Right atrium auricular region (tissue), 2 donors: ENCODE results near the gene STOML2. TPM values are rescaled to one million over a fixed set of nuclear protein-coding genes. Genes with fewer than 3 reads are reported as not detected.

Experiments used
- DNase-seq: peaks from one replicate; pipeline ENCODE4 v3.0.0-alpha.2; 2019; ENCODE audit warnings: low spot score
- H3K27ac ChIP-seq, 2 donors: fragments of 200-600 bp; sonication (generic); 1 replicate in 1 of 2; 2 replicates in 1 of 2; pipeline ENCODE4 v1.5.1; 2016 to 2019
- H3K27me3 ChIP-seq, 2 donors: fragments of 200-600 bp; sonication (generic); one replicate each; pipeline versions ENCODE4 v1.5.1 to v1.6.0; 2017 to 2019
- H3K36me3 ChIP-seq: fragments of 200-600 bp; sonication (generic); one replicate; pipeline ENCODE4 v1.5.1; 2016
- H3K4me1 ChIP-seq, 2 donors: fragments of 200-600 bp; sonication (generic); one replicate each; pipeline versions ENCODE4 v1.5.1 to v1.6.0; 2017 to 2019
- H3K4me3 ChIP-seq, 2 donors: fragments of 200-600 bp; sonication (generic); 1 replicate in 1 of 2; 2 replicates in 1 of 2; pipeline ENCODE4 v1.5.1; 2017 to 2019; ENCODE audit warnings: mild to moderate bottlenecking in 1 of 2, moderate library complexity in 1 of 2
- H3K9me3 ChIP-seq, 2 donors: fragments of 200-600 bp; sonication (generic); one replicate each; pipeline ENCODE4 v1.5.1; 2019
- total RNA-seq, 2 donors: library from RNA; depleted of rRNA; stranded (reverse); fragments of >200 nt; gene quantifications; one replicate each; pipeline ENCODE4 v1.1.0, GENCODE V29; 2016
- TF ChIP-seq, protein P1 (sequence below), 2 donors: fragments of 200-600 bp; sonication (generic); IDR thresholded peaks; one replicate each; pipeline ENCODE4 v1.5.1; 2019; ENCODE audit warnings: antibody characterized with exemption in 2 of 2

The STOML2 gene
- total RNA-seq, 2 donors from 2014 or later: 114 to 115 TPM

- Histone ChIP-seq H3K36me3 (peaks cover 100% of the 10 kb centered on the region), H3K4me1 (no peaks in the 10 kb centered on the region), H3K9me3 (no peaks in the 10 kb centered on the region), H3K4me3 (no peak overlapping the region), H3K27me3 (no peaks in the 10 kb centered on the region), H3K27ac (no peak overlapping the region)
- TF ChIP-seq, protein P1, sequence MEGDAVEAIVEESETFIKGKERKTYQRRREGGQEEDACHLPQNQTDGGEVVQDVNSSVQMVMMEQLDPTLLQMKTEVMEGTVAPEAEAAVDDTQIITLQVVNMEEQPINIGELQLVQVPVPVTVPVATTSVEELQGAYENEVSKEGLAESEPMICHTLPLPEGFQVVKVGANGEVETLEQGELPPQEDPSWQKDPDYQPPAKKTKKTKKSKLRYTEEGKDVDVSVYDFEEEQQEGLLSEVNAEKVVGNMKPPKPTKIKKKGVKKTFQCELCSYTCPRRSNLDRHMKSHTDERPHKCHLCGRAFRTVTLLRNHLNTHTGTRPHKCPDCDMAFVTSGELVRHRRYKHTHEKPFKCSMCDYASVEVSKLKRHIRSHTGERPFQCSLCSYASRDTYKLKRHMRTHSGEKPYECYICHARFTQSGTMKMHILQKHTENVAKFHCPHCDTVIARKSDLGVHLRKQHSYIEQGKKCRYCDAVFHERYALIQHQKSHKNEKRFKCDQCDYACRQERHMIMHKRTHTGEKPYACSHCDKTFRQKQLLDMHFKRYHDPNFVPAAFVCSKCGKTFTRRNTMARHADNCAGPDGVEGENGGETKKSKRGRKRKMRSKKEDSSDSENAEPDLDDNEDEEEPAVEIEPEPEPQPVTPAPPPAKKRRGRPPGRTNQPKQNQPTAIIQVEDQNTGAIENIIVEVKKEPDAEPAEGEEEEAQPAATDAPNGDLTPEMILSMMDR (IDR thresholded peaks at IDR 0.05): no peak
- DNase-seq: no peak
Measured at GRCh38 chr9:35060548-35061207, 42.3 kb downstream of the STOML2 start.

DNA sequence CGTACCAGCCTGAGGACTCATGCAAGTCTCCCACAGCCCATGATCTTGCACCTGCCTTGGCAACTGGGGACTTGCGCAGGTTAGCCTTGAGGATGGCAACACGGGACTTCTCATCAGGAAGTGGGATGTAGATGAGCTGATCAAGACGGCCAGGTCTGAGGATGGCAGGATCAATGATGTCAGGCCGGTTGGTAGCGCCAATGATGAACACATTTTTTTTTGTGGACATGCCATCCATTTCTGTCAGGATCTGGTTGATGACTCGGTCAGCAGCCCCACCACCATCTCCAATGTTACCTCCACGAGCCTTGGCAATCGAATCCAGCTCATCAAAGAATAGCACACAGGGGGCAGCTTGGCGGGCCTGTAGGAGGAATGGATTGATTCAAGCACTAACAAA, 43.5 kb downstream of the STOML2 start:
- TF ChIP-seq, protein P1 (IDR thresholded peaks at IDR 0.05): no peak

GRCh38 chr9:35057271-35057620, 45.7 kb downstream of the STOML2 start:
- TF ChIP-seq, protein P1 (IDR thresholded peaks at IDR 0.05): no peak
- Histone ChIP-seq H3K4me3 (no peak overlapping the region), H3K27me3 (no peaks in the 10 kb centered on the region), H3K27ac (no peak overlapping the region), H3K36me3 (peaks cover 75% of the 10 kb centered on the region), H3K9me3 (no peaks in the 10 kb centered on the region), H3K4me1 (no peaks in the 10 kb centered on the region)
- DNase-seq: no peak

More for the DNA sequence above, 43.5 kb downstream of the STOML2 start:
- Histone ChIP-seq H3K27me3 (no peaks in the 10 kb centered on the region), H3K9me3 (no peaks in the 10 kb centered on the region), H3K27ac (no peak overlapping the region), H3K36me3 (peaks cover 94% of the 10 kb centered on the region), H3K4me1 (no peaks in the 10 kb centered on the region), H3K4me3 (no peak overlapping the region)
- DNase-seq: no peak

DNA sequence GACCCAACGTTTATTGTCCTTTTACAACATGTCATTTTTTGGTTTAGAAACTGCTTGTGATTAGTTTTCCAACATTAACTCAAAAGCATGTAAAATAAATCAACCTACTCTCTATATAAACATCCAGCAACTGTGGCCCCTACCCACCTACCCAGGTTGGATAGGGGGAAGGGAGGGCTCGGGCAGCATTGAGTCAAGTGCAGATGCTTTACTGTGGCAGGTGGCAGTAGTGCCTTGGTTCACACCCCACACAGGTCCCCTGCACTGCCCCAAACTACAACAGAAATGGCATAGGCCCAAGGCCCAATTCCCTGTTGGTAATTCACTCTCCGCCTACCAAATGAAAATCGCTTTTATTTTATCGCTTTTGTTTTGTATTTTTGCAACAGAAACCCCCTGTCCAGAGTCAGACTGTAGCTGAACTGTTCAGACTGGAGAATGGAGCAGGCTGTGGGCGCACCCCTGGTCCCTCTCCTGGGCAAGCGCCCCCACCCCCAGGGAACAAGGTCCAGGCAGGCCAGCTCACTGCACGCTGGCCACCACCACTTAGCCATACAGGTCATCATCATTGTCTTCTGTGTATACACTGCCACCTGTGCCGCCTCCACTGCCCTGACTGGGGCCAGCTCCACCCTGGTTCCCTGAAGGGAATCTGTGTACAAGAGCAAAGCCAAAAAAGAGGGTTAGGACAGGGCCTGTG, 46.2 kb downstream of the STOML2 start:
- H3K27me3 ChIP-seq: no peaks in the 10 kb centered on the region
- H3K4me1 ChIP-seq: no peaks in the 10 kb centered on the region
- H3K27ac ChIP-seq: no peak overlapping the region
- TF ChIP-seq, protein P1 (IDR thresholded peaks at IDR 0.05): no peak
- H3K9me3 ChIP-seq: no peaks in the 10 kb centered on the region
- peaks cover 73% of the 10 kb centered on the region for H3K36me3 ChIP-seq
- no peak overlapping the region for H3K4me3 ChIP-seq
- DNase-seq: no peak

- Histone ChIP-seq H3K27ac (no peak overlapping the region), H3K4me1 (peaks cover 0 to 9% of the 10 kb centered on the region in 2 donors), H3K36me3 (peaks cover 56% of the 10 kb centered on the region), H3K4me3 (no peak overlapping the region), H3K27me3 (no peaks in the 10 kb centered on the region), H3K9me3 (no peaks in the 10 kb centered on the region)
- DNase-seq: no peak
- TF ChIP-seq, protein P1 (IDR thresholded peaks at IDR 0.05): no peak
Measured at GRCh38 chr9:35054871-35055644, 47.9 kb downstream of the STOML2 start.
